Measurements from ENCODE around the gene WDR76.

Gene WDR76

DNA sequence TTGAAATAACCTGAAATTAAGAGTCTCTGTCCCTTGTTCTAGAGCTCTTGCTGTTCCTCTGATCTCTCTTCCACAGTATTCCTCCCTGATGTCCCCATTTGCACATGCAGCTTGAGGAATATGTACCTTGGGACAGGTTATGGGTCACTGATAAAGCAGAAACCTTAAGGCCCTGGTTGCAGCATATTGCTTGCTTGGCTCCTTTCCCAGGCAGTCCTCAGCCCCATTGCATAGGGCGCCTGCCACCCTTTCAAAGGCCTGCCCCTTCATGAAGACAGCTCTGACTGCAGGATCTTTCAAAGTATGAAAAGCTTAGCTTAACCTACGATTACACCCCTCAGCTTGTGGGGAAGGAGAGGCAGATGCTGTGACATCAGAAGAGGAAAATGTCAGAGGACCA is 51.6 kb downstream of the WDR76 start:
- DNase-seq (ENCODE audit: low spot score): no peak

DNA sequence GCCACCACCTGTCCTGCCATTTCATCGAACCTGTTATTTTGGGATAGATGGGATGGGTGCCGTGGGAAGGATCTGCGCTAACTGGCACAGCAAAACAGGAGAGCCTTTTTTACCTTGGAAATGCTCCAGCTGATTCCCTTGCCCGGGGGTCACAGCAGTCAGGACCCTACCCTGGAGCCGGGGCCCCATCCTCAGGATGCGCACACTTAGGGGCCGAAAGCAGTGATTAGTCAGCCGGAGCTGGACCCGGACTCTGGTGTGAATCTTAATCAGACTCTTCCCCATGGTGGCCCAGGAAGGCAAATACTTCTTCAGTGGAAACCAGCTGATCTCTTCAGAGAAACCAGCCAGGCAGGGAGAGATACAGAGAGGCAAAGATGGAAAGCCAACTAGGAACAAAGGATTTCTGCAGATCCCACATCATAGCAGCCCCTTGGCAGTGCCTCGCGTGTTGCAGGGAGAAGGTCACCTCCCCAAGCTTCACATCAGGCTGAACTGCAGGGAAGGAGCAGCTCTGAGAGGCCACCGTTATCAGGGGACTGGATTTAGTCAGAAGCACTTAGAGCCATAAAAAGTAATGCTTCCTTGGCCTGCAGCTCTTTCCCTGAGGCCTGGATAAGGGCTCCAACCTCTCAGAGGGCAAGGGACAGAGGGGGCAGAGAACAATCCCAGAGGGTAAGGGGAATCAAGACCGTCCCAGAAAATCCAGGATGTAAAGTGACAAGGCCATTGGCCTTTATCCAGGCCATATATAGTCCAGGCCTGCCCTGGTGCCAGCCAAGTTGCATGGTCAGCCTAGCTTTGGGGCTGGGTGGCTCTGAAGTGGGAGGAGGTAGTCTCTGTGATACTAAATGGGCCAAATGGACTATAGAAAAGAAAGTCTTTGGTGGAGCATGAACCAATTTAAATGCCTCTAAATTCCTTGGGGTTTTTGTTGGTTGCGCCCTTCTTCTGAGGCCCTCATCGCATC is 52.9 kb downstream of the WDR76 start:
- DNase-seq (ENCODE audit: low spot score): no peak

GRCh38 chr15:43880406-43881194 is 53.8 kb downstream of the WDR76 start:
- DNase-seq (ENCODE audit: low spot score): no peak

DNA sequence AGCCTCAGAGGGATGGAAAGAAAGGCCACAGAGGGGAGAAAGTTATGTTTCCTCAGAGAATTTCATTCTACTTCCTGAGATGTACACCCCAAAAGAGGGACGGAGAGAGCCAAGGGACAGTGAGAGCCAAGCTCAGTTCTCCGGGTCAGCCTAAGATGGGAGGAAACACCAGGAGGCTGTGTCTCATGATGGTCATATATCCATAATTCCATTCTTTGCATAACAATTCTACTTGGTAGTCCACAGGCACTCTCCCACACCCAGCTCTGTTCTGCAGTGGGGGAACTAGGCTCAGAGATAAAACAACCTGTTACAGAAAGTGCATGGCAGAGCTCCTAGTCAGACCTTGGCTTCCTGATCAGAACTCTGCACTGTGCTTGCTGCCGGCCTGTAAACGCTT is 54.4 kb downstream of the WDR76 start:
- DNase-seq (ENCODE audit: low spot score): no peak

GRCh38 chr15:43881944-43882343 is 55.1 kb downstream of the WDR76 start:
- DNase-seq (ENCODE audit: low spot score): no peak

- no peak for DNase-seq (ENCODE audit: low spot score)
These were observed 56.8 kb downstream of the WDR76 start for GRCh38 chr15:43883571-43883970.

DNA sequence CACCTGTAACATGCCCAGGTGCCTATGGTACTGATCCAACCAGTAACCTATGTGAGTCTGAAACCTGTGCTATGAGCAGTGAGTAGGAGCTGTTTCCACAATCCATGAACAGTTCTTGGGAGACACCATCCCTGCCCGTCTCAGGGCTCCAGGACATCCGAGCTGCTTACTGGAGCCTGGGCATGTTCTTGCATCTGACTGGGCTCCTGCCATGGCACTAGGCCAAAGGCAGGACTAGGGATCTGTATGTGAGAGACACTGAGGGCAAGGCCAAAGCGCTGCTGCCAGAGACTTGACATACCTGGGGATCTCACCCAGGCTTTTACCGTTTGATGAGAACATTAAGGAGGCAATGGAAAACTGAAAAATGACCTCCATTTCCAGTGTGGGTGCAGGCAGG is 59.8 kb downstream of the WDR76 start:
- DNase-seq (ENCODE audit: low spot score): no peak

GRCh38 chr15:43887901-43888300 is 61.1 kb downstream of the WDR76 start:
- no peak for DNase-seq (ENCODE audit: low spot score)

- no peak for DNase-seq (ENCODE audit: low spot score)
These were observed 62.2 kb downstream of the WDR76 start for GRCh38 chr15:43889042-43889441.

GRCh38 chr15:43893956-43894355 is 67.2 kb downstream of the WDR76 start:
- DNase-seq (ENCODE audit: low spot score): no peak

DNA sequence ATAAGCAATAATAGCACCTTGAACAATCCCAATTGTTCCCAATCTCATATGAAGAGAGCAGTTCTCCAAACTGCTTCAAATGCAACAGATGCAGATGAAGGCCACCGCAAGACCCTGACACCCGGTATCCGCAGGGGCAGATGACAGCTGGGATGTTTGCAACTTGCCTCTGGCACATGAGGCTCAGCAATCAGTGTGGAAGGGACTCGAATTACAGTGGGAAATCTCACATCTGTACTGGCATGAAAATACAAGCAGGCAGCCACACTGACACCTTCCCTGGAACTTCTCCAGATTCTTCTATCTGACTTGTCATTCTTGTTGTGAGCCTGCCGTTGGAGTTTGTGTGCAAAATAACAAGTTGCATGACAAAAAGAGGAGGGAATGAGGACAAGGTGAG is 68.8 kb downstream of the WDR76 start:
- DNase-seq (ENCODE audit: low spot score): no peak

DNA sequence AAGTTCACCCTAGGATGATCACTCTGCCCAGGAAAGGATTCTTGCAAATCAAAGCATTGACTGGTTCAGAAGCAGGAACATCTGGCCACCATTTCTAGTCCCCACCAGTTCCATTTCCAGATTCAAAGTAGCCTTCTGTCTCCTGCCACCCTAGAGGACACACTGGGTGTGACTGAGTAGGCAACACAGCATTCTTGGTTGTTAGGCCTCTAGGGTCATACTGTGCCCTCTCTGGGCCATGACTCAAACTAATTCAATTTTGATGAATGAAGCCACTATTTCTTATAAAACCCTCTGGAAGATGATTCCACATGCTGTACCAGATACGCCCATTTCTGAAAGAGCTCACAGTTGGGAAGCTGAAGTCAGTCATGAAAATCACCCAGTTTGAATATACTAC is 69.7 kb downstream of the WDR76 start:
- no peak for DNase-seq (ENCODE audit: low spot score)

GRCh38 chr15:43898891-43899290 is 72.1 kb downstream of the WDR76 start:
- DNase-seq (ENCODE audit: low spot score): no peak

- no peak for DNase-seq (ENCODE audit: low spot score)
These were observed 73.1 kb downstream of the WDR76 start for GRCh38 chr15:43899928-43900327.

DNA sequence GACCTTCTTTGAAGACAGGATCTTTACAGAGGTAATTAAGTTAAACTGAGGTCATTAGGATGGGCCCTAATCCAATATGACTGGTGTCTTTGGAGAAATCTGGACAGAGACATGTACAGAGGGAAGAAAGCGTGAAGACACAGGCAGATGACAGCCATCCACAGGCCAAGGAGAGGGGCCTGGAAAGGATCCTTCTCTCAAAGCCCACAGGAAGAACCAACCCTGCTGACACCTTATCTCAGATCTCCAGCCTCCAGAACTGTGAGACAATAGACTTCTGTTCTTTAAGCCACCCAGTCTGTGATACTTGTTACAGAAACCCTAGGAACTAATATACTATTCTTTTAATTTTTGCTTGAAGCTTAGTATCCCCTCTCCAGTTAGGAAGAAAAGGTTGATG is 74.2 kb downstream of the WDR76 start:
- DNase-seq (ENCODE audit: low spot score): no peak

- no peak for DNase-seq (ENCODE audit: low spot score)
These were observed 74.7 kb downstream of the WDR76 start for GRCh38 chr15:43901495-43901894.

DNA sequence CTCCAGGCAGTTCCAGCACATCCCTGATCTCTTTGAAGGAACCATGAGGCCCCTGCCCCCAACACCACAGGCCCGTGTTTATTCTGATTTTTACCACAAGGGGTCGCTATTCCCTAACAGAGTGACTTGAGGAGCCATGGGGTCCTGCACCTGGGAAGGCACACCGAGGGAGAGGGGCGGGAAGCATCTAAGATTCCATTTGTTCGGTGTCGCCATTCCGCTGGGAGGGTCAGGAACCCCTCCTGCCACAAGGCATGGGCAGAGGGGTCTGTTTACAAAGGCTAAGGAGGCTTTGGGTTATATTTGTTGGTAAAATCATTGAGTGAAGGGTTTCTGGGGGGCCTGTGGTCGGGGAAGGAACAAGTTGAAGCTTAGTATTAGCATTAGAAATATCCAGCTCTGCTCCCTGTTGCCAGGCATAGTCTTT is 77.1 kb downstream of the WDR76 start:
- peak; percentile 54 for DNase-seq (ENCODE audit: low spot score)

GRCh38 chr15:43905755-43906154 is 79.0 kb downstream of the WDR76 start:
- DNase-seq (ENCODE audit: low spot score): no peak

DNA sequence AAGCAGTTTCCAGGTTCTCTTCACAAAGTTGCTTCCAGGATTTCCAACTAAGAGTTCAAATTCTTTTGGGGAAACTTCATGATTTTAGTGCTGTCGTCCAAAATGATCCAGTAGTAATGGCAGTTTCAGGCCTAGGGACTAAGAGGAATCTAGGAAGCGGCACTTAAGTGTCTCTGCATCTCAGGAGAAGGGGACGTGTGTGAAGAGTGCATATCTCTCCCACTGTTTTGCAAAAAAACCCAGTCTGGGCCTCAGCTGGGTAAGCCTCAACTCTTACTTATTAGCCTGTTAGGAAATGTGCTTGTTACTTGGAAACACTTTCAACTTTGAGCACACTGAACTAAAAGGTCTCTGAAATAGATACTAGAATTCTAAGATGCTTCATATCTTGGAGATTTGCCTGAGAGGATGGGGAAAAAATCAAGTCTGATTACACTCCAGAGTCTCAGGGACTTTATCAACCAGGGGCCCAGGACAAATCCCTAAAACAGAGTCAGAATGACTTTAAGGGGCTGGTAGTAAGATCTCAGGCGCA is 81.8 kb downstream of the WDR76 start:
- no peak for DNase-seq (ENCODE audit: low spot score)

DNA sequence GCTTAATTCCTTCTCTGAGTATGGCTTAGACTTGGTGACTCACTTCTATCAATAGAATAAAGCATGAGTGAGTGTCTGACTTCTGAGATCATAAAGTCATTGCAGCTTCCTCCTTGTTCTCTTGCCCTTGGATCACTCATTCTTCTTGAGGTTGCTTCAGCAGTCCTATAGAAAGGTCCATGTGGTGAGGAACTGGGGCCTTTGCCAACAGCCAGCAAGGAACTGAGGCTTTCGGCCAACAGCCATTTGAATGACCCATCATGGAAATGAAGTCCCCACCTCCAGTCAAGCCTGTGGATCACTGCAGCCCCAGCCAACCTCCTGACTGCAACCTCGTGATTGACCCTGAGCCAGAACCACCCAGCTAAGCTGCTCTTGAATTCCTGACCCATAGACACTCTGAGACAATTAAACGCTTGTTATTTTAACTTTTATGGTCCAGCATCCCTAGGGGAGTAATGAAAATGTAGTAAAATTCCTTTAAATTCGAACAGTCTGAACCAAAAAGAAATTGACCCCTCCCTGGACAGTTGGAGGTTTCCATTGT is 84.5 kb downstream of the WDR76 start:
- DNase-seq (ENCODE audit: low spot score): no peak

DNA sequence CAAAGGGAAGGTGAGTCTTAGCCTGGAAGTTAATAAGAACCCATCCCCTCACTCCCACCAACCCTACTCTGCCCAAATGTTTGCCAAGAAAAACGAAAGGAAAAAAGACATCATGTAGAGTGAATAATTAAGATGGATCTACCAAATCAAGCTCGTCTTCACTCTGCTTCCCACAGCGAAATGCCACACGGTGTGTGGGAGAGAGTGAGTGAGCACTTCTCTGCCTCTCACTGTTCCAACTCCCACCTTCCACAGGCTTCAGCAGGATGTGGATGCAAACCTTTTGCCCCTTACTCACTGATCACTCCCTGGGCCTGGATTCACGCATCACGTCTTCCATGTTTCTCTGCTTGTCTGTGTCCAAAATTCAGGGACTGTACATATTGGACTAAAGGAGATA is 85.4 kb downstream of the WDR76 start:
- DNase-seq (ENCODE audit: low spot score): no peak

DNA sequence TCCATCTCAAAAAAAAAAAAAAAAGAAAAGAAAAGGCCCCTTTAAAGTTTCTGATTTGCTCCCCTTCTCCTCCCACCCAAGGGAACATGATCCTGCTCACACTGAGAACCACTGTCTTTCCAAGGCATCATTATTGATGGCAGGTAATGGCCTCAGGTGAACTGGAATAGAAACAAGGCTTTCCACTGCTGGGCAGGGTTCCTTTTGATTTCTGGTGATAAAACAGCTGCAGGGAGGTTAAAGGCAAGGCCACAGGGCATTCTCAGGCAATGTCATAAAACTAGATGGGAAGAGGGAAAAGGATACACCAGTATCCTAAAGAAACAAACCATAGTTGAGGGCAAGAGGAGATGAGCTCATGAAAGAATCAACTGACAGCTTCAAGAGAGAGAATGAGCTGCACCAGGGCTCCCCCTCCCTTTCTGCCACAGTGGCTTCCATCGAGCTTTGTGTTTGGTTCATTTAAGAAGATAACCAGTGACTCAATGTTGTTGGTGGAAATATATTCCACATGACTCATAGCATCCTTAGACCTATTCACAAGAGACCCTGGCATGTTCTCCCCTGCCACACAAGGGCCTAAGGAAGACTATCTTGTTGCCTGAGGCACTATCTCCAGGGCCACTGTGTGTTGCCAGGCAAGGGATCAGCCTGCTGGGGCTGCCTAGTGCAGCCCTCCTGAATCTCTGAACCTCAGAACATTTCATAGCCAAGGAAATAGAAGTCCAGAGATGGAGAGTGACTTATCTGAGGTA is 86.4 kb downstream of the WDR76 start:
- DNase-seq (ENCODE audit: low spot score): no peak
